KMS-11 (cell line): ENCODE data around the gene KIN.
A peak's percentile ranks its signal among the peaks of the same experiment; 100 is the strongest.

Source experiments
- H2AFZ ChIP-seq: fragments of 200-600 bp; sonication (generic); 2 replicates; pipeline ENCODE4 v1.6.1; 2016; ENCODE audit warnings: antibody characterized with exemption, mixed run types, low read depth
- H3K27ac ChIP-seq: fragments of 200-600 bp; sonication (generic); 2 replicates; pipeline ENCODE4 v1.6.1; 2016; ENCODE audit warnings: mild to moderate bottlenecking, mixed run types
- H3K27me3 ChIP-seq: fragments of 200-600 bp; sonication (generic); 2 replicates; pipeline ENCODE4 v1.6.1; 2017; ENCODE audit warnings: mild to moderate bottlenecking, low read depth, mixed run types, moderate library complexity; ENCODE audit not compliant: insufficient read depth
- H3K36me3 ChIP-seq: fragments of 200-600 bp; sonication (generic); 2 replicates; pipeline ENCODE4 v1.6.1; 2017; ENCODE audit warnings: mild to moderate bottlenecking, mixed run types; ENCODE audit not compliant: insufficient read depth
- H3K4me1 ChIP-seq: fragments of 200-600 bp; sonication (generic); 2 replicates; pipeline ENCODE4 v1.6.1; 2016; ENCODE audit warnings: mild to moderate bottlenecking, low read depth, mixed run types; ENCODE audit not compliant: poor library complexity, severe bottlenecking
- H3K4me2 ChIP-seq: fragments of 200-600 bp; sonication (generic); 2 replicates; pipeline ENCODE4 v1.7.0; 2016; ENCODE audit warnings: mild to moderate bottlenecking, mixed run types
- H3K4me3 ChIP-seq: fragments of 200-600 bp; sonication (generic); IDR thresholded peaks from 2 replicates; pipeline ENCODE4 v1.6.1; 2017; ENCODE audit warnings: low read depth, low read length, mixed read lengths; ENCODE audit not compliant: insufficient read depth
- H3K79me2 ChIP-seq: fragments of 200-600 bp; sonication (generic); 2 replicates; pipeline ENCODE4 v1.6.1; 2016; ENCODE audit warnings: low read depth, mixed run types; ENCODE audit not compliant: insufficient read depth
- H3K9ac ChIP-seq: fragments of 200-600 bp; sonication (generic); 2 replicates; pipeline ENCODE4 v1.6.1; 2016; ENCODE audit warnings: mild to moderate bottlenecking, mixed run types
- H4K20me1 ChIP-seq: fragments of 200-600 bp; sonication (generic); 2 replicates; pipeline ENCODE4 v1.6.1; 2016; ENCODE audit warnings: mild to moderate bottlenecking, mixed run types; ENCODE audit not compliant: insufficient read depth
- CTCF ChIP-seq: fragments of 200-600 bp; sonication (generic); conservative IDR thresholded peaks from 2 replicates; pipeline ENCODE4 v1.6.1; 2017; ENCODE audit warnings: low read depth, mild to moderate bottlenecking, antibody characterized with exemption, low read length, moderate library complexity, mixed read lengths

The KIN gene

GRCh38 chr10:7763929-7764328 lies 23.9 kb downstream of the KIN start:
- Histone ChIP-seq H3K79me2 (no peaks in the 10 kb centered on the region), H3K4me2 (no peak overlapping the region), H3K27ac (no peak overlapping the region), H4K20me1 (no peaks in the 10 kb centered on the region), H3K4me3 (no peak overlapping the region), H2AFZ (no peak overlapping the region), H3K27me3 (no peaks in the 10 kb centered on the region), H3K36me3 (peaks cover 20% of the 10 kb centered on the region; the same call in 1 of the 2 replicates), H3K4me1 (no peaks in the 10 kb centered on the region), H3K9ac (no peak overlapping the region)
- TF ChIP-seq CTCF = no peak

GRCh38 chr10:7756360-7756992 lies 31.3 kb downstream of the KIN start:
- H2AFZ ChIP-seq = no peak overlapping the region
- H4K20me1 ChIP-seq = no peaks in the 10 kb centered on the region
- H3K79me2 ChIP-seq = no peaks in the 10 kb centered on the region
- TF ChIP-seq CTCF = peak; percentile 74
- H3K36me3 ChIP-seq = peaks cover 4% of the 10 kb centered on the region; the same call in 1 of the 2 replicates
- no peak overlapping the region for H3K9ac ChIP-seq
- H3K4me1 ChIP-seq = no peaks in the 10 kb centered on the region
- no peaks in the 10 kb centered on the region for H3K27me3 ChIP-seq
- H3K4me2 ChIP-seq = no peak overlapping the region
- no peak overlapping the region for H3K27ac ChIP-seq
- no peak overlapping the region for H3K4me3 ChIP-seq

- Histone ChIP-seq H3K27ac (no peak overlapping the region), H3K4me3 (no peak overlapping the region), H3K27me3 (no peaks in the 10 kb centered on the region), H3K4me2 (no peak overlapping the region), H3K36me3 (no peaks in the 10 kb centered on the region; the same call in 1 of the 2 replicates), H4K20me1 (no peaks in the 10 kb centered on the region), H3K4me1 (no peaks in the 10 kb centered on the region), H3K9ac (no peak overlapping the region), H2AFZ (no peak overlapping the region), H3K79me2 (no peaks in the 10 kb centered on the region)
- TF ChIP-seq CTCF = no peak
Measured at GRCh38 chr10:7755103-7755502, 32.7 kb downstream of the KIN start.

- Histone ChIP-seq H3K36me3 (no peaks in the 10 kb centered on the region; the same call in 1 of the 2 replicates), H3K27me3 (no peaks in the 10 kb centered on the region), H4K20me1 (no peaks in the 10 kb centered on the region), H3K27ac (no peak overlapping the region), H3K4me2 (no peak overlapping the region), H3K9ac (no peak overlapping the region), H3K79me2 (no peaks in the 10 kb centered on the region), H3K4me1 (no peaks in the 10 kb centered on the region), H3K4me3 (no peak overlapping the region), H2AFZ (no peak overlapping the region)
- TF ChIP-seq CTCF = no peak
Measured at GRCh38 chr10:7752251-7752650, 35.5 kb downstream of the KIN start.
